Nephron progenitor cell (in vitro differentiated cells): ENCODE results near the gene TMEM161B.

ENCODE experiments used
- DNase-seq: peaks from one replicate; pipeline ENCODE4 v3.0.0; 2021
- H3K27ac Mint-ChIP-seq: 2 replicates; pipeline ENCODE4 v1.8.0; 2021; ENCODE audit warnings: mild to moderate bottlenecking, moderate library complexity, mixed read lengths
- H3K27me3 Mint-ChIP-seq: 2 replicates; pipeline ENCODE4 v1.8.0; 2021; ENCODE audit warnings: mild to moderate bottlenecking, low read depth, mixed read lengths; ENCODE audit not compliant: poor library complexity
- H3K36me3 Mint-ChIP-seq: 2 replicates; pipeline ENCODE4 v1.8.0; 2021; ENCODE audit warnings: low read depth, mixed read lengths
- H3K4me1 Mint-ChIP-seq: 2 replicates; pipeline ENCODE4 v1.8.0; 2021; ENCODE audit warnings: mixed read lengths
- H3K4me3 Mint-ChIP-seq: 2 replicates; pipeline ENCODE4 v1.8.0; 2021; ENCODE audit warnings: mild to moderate bottlenecking, moderate library complexity, mixed read lengths
- H3K9me3 Mint-ChIP-seq: 2 replicates; pipeline ENCODE4 v1.8.0; 2021; ENCODE audit warnings: mild to moderate bottlenecking, moderate library complexity, mixed read lengths
- CTCF ChIP-seq: fragments of 200-600 bp; sonication (generic); IDR thresholded peaks from 2 replicates; pipeline ENCODE4 v1.5.0; 2021; ENCODE audit warnings: antibody characterized with exemption

The TMEM161B gene

GRCh38 chr5:88214655-88215054 is 54.0 kb downstream of the TMEM161B start:
- no peak for DNase-seq
- H3K4me3 Mint-ChIP-seq, result no peak overlapping the region
- H3K27me3 Mint-ChIP-seq, result no peaks in the 10 kb centered on the region
- peaks cover 50% of the 10 kb centered on the region for H3K36me3 Mint-ChIP-seq
- H3K9me3 Mint-ChIP-seq, result no peaks in the 10 kb centered on the region
- H3K4me1 Mint-ChIP-seq, result no peaks in the 10 kb centered on the region
- H3K27ac Mint-ChIP-seq, result no peak overlapping the region
- TF ChIP-seq CTCF, result no peak

GRCh38 chr5:88207575-88207974 is 61.1 kb downstream of the TMEM161B start:
- Mint-ChIP-seq H3K4me1 (peaks cover 6% of the 10 kb centered on the region), H3K27ac (no peak overlapping the region), H3K9me3 (no peaks in the 10 kb centered on the region), H3K36me3 (peaks cover 33% of the 10 kb centered on the region), H3K27me3 (no peaks in the 10 kb centered on the region), H3K4me3 (no peak overlapping the region)
- TF ChIP-seq CTCF, result no peak
- no peak for DNase-seq

GRCh38 chr5:88203981-88204750 is 64.5 kb downstream of the TMEM161B start:
- Mint-ChIP-seq H3K4me3 (no peak overlapping the region), H3K36me3 (peaks cover 37% of the 10 kb centered on the region), H3K4me1 (peaks cover 6% of the 10 kb centered on the region), H3K27me3 (no peaks in the 10 kb centered on the region), H3K9me3 (no peaks in the 10 kb centered on the region), H3K27ac (peak overlapping the region; percentile 37)
- no peak for TF ChIP-seq CTCF
- no peak for DNase-seq

GRCh38 chr5:88195636-88196035 is 73.0 kb downstream of the TMEM161B start:
- H3K27ac Mint-ChIP-seq, result peak overlapping the region; percentile 61
- no peaks in the 10 kb centered on the region for H3K27me3 Mint-ChIP-seq
- H3K4me3 Mint-ChIP-seq, result no peak overlapping the region
- peaks cover 2% of the 10 kb centered on the region for H3K9me3 Mint-ChIP-seq
- H3K4me1 Mint-ChIP-seq, result no peaks in the 10 kb centered on the region
- DNase-seq, result no peak
- H3K36me3 Mint-ChIP-seq, result peaks cover 60% of the 10 kb centered on the region
- TF ChIP-seq CTCF, result no peak

- Mint-ChIP-seq H3K4me3 (no peak overlapping the region), H3K36me3 (peaks cover 60% of the 10 kb centered on the region), H3K27ac (no peak overlapping the region), H3K27me3 (no peaks in the 10 kb centered on the region), H3K4me1 (no peaks in the 10 kb centered on the region), H3K9me3 (peaks cover 19% of the 10 kb centered on the region)
- DNase-seq, result no peak
- TF ChIP-seq CTCF, result no peak
These were observed 74.7 kb downstream of the TMEM161B start for GRCh38 chr5:88193896-88194295.
